Upper lobe of right lung (tissue), 1 donor: ENCODE results near the gene PFDN1. TPM values are rescaled to one million over a fixed set of nuclear protein-coding genes. Genes with fewer than 3 reads are reported as not detected.

ENCODE experiments used
- ATAC-seq: fragments of 200-7000 bp; cut with Tn5 transposase; one replicate; pipeline ENCODE4 v1.9.1; 2020; ENCODE audit warnings: mild to moderate bottlenecking, moderate library complexity
- DNase-seq: peaks from one replicate; pipeline ENCODE4 v3.0.0-alpha.2; 2020
- H3K27ac ChIP-seq: fragments of 200-600 bp; one replicate; pipeline ENCODE4 v1.8.0; 2022
- H3K27me3 ChIP-seq: fragments of 200-600 bp; one replicate; pipeline ENCODE4 v1.8.0; 2022; ENCODE audit warnings: mild to moderate bottlenecking
- H3K36me3 ChIP-seq: fragments of 200-600 bp; one replicate; pipeline ENCODE4 v1.8.0; 2022
- H3K4me1 ChIP-seq: fragments of 200-600 bp; one replicate; pipeline ENCODE4 v1.8.0; 2022
- H3K4me3 ChIP-seq: fragments of 200-600 bp; one replicate; pipeline ENCODE4 v1.8.0; 2022; ENCODE audit warnings: mild to moderate bottlenecking
- H3K9me3 ChIP-seq: fragments of 200-600 bp; one replicate; pipeline ENCODE4 v1.8.0; 2022
- intact Hi-C: fragments of 100-400 bp; cut with DNase I; formaldehyde crosslinking; loops from one replicate; pipeline ENCODE4 v1.11.0; 2022
- total RNA-seq: library from RNA; stranded (reverse); fragmentation: NEBNext Ultra II Directional; extraction: Animal tissue kit (Norgen Biotek cat#: 25700); gene quantifications from one replicate; pipeline ENCODE4 v1.2.1, GENCODE V29; 2021
- TF ChIP-seq, protein P1 (sequence below): fragments of 200-600 bp; IDR thresholded peaks from one replicate; pipeline ENCODE4 v1.8.0; 2022; ENCODE audit warnings: antibody characterized with exemption
- donor health status: DM: no; HTN: yes; CAD: no; lungs with severe emphysema.

Gene PFDN1
- total RNA-seq, 1 donor from 2014 or later, result 54.0 TPM

DNA sequence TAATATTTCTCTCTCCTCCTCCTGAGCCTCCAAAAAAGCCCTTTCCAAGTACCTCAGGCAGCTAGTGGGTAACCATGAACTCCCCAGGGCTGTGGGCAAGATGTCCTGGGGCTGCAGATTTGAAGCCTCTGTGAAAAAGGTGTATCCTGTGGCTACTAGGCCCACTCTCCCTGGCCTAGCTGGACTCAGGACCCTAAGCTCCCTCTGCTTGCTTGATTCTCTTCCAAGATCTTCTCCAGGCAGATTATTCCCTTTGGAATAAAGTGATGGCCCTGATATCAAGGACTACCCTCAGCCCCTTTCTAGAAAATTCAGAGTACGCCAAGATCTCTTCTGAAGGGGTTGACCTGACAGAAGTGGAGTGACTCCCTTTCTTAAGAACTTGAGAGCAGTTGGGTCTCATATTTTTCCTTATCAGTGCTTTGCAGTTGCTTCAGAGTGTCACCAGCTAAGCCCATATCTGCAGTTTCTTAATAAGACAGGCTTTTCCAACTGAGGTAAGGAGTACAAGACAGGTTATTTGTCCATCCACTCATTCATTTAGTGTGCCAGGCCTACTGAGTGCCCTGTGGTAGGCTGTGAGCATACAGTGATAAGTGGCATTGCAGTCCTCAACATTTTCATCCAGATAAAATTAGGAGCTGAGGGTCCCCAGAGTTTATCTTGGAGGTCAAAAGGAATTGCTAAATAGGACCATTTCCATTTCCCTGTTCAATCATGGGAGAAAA is 85.4 kb downstream of the PFDN1 start:
- TF ChIP-seq, protein P1, sequence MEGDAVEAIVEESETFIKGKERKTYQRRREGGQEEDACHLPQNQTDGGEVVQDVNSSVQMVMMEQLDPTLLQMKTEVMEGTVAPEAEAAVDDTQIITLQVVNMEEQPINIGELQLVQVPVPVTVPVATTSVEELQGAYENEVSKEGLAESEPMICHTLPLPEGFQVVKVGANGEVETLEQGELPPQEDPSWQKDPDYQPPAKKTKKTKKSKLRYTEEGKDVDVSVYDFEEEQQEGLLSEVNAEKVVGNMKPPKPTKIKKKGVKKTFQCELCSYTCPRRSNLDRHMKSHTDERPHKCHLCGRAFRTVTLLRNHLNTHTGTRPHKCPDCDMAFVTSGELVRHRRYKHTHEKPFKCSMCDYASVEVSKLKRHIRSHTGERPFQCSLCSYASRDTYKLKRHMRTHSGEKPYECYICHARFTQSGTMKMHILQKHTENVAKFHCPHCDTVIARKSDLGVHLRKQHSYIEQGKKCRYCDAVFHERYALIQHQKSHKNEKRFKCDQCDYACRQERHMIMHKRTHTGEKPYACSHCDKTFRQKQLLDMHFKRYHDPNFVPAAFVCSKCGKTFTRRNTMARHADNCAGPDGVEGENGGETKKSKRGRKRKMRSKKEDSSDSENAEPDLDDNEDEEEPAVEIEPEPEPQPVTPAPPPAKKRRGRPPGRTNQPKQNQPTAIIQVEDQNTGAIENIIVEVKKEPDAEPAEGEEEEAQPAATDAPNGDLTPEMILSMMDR, result no peak
- intact Hi-C loops, result no loop called here
- no peaks in the 10 kb centered on the region for H3K36me3 ChIP-seq
- H3K9me3 ChIP-seq, result no peaks in the 10 kb centered on the region
- DNase-seq (no peak), ATAC-seq (no peak)
- H3K27ac ChIP-seq, result no peak overlapping the region
- no peak overlapping the region for H3K4me3 ChIP-seq
- H3K4me1 ChIP-seq, result peaks cover 49% of the 10 kb centered on the region
- no peaks in the 10 kb centered on the region for H3K27me3 ChIP-seq

DNA sequence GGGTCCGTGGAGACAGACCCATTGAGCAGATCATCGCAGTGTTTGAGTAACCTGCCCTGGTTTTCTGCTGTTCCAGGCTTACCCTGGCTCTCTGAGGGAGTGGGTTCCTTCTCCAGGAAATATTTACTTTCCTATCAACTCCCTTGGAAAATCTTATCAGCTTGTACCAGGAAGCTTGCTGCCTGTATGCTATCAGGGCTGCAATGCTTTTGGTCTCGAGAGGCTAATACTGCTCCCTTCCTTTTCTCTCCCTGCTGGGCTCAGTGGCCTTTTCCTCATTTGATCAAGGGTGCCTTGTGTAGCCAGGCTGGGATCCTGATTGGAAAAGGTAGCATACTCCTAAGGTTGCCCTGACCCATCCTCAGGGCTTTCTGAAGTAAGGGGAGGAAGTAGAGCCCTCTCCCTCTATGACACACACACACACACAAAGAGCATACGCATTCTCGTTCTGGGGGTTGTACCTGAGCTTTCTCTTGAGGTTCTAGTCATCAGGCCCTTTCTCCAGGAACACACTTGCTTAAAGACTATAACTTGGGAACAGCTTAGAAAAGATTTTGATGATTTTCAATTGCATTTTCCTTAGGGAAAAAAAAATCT is 86.3 kb downstream of the PFDN1 start:
- Histone ChIP-seq H3K4me1 (peaks cover 43% of the 10 kb centered on the region), H3K27ac (peak overlapping the region; percentile 44), H3K27me3 (no peaks in the 10 kb centered on the region), H3K4me3 (no peak overlapping the region), H3K36me3 (no peaks in the 10 kb centered on the region), H3K9me3 (no peaks in the 10 kb centered on the region)
- intact Hi-C loops, result no loop called here
- peak; percentile 15 for ATAC-seq
- no peak for DNase-seq
- TF ChIP-seq, protein P1, result no peak

DNA sequence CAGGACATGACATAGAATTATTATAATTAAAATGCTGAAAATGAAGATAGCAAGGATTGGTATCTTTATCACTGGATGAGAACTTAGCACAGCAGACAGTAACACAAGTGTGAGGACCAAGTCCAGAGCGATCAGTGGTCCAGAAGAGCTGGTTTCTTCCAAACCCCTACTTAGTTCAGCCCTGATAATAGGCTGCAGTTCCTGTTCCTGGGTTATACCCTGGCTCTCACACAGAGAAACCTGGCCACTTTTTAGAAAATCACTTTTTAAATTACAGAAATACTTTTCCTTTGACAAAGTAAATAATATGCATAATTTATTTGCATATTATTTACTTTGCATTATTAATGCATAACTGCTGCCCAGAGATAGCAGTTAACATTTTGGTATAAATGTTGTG is 87.6 kb downstream of the PFDN1 start:
- Histone ChIP-seq H3K36me3 (no peaks in the 10 kb centered on the region), H3K9me3 (no peaks in the 10 kb centered on the region), H3K4me1 (peaks cover 33% of the 10 kb centered on the region), H3K4me3 (no peak overlapping the region), H3K27ac (no peak overlapping the region), H3K27me3 (no peaks in the 10 kb centered on the region)
- DNase-seq (no peak), ATAC-seq (no peak)
- intact Hi-C loops, result no loop called here
- TF ChIP-seq, protein P1, result no peak

DNA sequence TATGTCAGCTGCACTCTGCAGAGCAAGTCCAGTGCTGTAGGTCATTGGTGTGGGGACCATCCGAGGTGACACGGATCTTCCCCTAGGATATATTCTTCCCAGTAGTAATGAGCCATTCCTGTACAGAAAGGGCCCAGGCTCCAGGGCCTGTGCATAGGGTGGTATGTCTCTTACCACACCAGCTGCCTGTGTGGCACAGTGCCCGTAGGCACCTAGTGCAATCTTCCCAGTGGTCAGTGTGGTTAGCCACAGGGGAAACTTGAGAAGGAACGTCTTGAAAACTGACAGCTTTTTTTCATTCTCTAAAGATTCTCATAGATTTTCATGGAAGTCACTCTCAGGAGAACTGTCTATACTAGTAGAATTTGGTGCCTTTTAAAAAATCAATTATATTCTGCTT is 88.1 kb downstream of the PFDN1 start:
- no peak overlapping the region for H3K4me3 ChIP-seq
- TF ChIP-seq, protein P1, result no peak
- peaks cover 28% of the 10 kb centered on the region for H3K4me1 ChIP-seq
- DNase-seq, result peak; percentile 69
- no peak overlapping the region for H3K27ac ChIP-seq
- intact Hi-C loops, result no loop called here
- H3K9me3 ChIP-seq, result no peaks in the 10 kb centered on the region
- ATAC-seq, result peak; percentile 74
- no peaks in the 10 kb centered on the region for H3K27me3 ChIP-seq
- no peaks in the 10 kb centered on the region for H3K36me3 ChIP-seq

GRCh38 chr5:140213370-140213983 is 89.4 kb downstream of the PFDN1 start:
- DNase-seq (no peak), ATAC-seq (no peak)
- Histone ChIP-seq H3K27ac (no peak overlapping the region), H3K27me3 (no peaks in the 10 kb centered on the region), H3K4me3 (no peak overlapping the region), H3K4me1 (peaks cover 20% of the 10 kb centered on the region), H3K9me3 (no peaks in the 10 kb centered on the region), H3K36me3 (no peaks in the 10 kb centered on the region)
- intact Hi-C loops, result no loop called here
- TF ChIP-seq, protein P1, result no peak
